HFF-Myc (cell line): ENCODE results near the gene GCK.

Experiments used
- DNase-seq: peaks from one replicate; pipeline ENCODE4 v3.0.0-alpha.2; 2011; ENCODE audit warnings: low read depth; ENCODE audit errors: extremely low read depth
- H3K4me3 ChIP-seq: replicated peaks from 2 replicates; pipeline ENCODE4 v1.5.1; 2011; ENCODE audit warnings: low read depth, mild to moderate bottlenecking, control low read depth, low read length
- TF ChIP-seq, protein P1 (sequence below): IDR thresholded peaks from 2 replicates; pipeline ENCODE4 v1.5.1; 2012; ENCODE audit warnings: mild to moderate bottlenecking, low read depth, low read length, control low read depth; ENCODE audit errors: missing control alignments

The GCK gene

DNA sequence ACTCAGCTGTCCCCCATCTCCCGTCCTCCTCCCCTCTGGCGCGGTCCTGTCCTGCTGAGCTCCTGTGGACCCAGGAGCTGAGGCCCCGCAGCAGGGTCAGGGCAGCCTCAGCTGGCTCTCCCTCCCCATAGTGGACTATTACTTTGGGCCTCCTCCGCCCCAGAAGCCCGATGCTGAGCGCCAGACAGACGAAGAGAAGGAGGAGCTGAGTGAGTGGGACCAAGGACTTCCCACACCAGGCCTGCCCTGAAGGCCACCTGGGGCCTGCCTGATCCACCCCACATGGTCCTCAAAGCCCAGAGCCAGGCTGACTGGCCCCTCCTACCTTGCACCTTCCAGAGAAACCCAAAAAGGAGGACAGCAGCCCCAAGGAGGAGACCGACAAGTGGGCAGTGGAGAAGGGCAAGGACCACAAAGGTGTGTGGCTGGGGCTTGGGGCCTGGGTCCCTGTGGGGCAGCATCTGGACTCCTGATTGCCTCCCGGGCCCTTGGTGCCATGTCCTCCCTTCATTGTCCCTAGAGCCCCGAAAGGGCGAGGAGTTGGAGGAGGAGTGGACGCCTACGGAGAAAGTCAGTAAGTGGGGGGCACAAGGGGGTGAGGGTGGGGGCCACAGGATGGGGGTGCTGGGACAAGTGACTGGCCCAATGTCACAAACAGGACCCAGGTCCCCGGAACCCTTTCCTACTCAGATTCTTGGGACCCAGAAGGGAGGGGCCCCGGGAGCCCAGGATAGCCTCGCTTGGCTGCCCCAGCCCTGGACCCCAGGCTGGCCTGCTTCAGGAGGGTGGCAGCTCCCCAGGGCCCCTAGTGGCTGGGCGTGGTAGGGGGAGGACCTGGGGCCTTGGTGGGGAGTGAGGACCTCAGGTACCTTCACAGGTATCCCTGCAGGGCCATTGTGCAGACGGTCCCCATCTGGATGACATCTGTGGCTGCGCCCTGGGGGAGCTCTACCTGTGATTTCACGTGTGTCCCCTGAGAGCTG is 80.2 kb downstream of the GCK start:
- TF ChIP-seq, protein P1, sequence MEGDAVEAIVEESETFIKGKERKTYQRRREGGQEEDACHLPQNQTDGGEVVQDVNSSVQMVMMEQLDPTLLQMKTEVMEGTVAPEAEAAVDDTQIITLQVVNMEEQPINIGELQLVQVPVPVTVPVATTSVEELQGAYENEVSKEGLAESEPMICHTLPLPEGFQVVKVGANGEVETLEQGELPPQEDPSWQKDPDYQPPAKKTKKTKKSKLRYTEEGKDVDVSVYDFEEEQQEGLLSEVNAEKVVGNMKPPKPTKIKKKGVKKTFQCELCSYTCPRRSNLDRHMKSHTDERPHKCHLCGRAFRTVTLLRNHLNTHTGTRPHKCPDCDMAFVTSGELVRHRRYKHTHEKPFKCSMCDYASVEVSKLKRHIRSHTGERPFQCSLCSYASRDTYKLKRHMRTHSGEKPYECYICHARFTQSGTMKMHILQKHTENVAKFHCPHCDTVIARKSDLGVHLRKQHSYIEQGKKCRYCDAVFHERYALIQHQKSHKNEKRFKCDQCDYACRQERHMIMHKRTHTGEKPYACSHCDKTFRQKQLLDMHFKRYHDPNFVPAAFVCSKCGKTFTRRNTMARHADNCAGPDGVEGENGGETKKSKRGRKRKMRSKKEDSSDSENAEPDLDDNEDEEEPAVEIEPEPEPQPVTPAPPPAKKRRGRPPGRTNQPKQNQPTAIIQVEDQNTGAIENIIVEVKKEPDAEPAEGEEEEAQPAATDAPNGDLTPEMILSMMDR = no peak
- no peak for DNase-seq
- H3K4me3 ChIP-seq = no peak overlapping the region

DNA sequence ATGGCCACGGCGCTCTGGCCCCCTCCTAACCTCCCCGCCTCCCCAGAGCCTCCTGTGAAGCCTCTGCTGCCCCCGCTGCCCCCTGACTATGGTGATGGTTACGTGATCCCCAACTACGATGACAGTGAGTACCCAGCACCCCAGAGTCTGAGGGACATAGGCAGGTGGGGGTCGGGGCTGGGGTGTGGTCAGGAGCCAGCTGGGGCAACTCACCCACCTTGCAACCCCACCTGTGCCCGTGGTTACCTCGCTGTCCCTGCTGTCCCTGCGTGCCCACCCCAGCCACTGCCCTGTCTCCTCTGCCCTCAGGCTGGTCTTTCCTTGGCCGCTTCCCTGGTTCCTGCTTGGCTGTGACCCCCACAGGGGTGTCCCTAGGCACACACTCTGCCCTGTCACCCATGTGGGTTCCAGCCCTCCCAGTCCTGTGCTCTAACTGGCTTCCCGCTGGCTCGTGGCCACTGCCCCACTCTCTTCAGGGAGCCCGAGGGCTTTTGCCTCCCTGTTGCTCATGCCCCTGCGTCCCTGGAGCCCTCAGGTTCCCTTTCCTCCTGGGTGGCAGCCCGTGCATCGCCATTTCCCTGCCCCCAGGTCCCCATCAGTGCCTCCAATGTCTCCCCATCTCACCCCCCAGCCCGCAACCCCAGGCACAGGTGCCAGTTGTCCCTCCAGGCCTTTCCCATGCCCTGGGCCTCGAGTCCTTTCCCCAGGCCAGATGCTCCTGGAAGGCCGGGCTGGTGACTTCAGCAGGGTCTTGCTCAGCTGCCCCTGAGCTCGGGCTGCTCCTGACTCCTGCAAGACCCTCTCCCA is 81.1 kb downstream of the GCK start:
- H3K4me3 ChIP-seq = no peak overlapping the region
- TF ChIP-seq, protein P1 = no peak
- no peak for DNase-seq

DNA sequence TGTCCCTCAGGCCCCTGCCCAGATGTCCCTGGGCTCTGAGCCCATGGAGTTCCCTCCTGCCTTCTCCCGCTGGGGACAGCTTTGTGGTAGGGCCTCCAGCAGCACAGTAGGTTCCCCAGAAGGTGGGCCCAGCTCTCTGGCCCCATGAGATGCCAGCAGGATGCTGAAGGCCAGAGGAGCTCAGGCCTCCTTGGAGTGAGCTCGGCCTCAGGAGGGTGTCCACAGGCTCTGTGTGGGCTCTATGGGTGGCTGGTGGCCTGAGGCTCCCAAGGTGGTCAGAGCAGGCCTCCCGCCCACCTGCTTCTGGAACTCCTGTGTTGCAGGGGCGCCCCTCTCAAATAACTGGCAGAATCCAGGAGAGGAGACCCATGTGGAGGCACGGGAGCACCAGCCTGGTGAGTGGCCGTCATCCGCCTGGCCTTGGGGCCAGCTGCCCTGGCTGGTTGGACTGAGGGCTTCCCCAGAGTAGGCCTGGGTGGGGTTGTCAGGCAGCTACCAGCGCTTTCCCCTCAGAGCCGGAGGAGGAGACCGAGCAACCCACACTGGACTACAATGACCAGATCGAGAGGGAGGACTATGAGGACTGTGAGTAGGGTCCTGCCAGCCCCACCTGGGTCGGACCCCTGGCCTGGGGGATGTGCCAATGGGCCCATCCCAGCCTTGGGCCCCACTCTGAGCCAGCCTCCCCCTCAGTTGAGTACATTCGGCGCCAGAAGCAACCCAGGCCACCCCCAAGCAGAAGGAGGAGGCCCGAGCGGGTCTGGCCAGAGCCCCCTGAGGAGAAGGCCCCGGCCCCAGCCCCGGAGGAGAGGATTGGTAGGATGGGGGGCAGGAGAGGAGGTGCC is 81.9 kb downstream of the GCK start:
- H3K4me3 ChIP-seq = peak overlapping the region; percentile 55; the same call in 1 of the 2 replicates
- DNase-seq = no peak
- TF ChIP-seq, protein P1 = no peak

DNA sequence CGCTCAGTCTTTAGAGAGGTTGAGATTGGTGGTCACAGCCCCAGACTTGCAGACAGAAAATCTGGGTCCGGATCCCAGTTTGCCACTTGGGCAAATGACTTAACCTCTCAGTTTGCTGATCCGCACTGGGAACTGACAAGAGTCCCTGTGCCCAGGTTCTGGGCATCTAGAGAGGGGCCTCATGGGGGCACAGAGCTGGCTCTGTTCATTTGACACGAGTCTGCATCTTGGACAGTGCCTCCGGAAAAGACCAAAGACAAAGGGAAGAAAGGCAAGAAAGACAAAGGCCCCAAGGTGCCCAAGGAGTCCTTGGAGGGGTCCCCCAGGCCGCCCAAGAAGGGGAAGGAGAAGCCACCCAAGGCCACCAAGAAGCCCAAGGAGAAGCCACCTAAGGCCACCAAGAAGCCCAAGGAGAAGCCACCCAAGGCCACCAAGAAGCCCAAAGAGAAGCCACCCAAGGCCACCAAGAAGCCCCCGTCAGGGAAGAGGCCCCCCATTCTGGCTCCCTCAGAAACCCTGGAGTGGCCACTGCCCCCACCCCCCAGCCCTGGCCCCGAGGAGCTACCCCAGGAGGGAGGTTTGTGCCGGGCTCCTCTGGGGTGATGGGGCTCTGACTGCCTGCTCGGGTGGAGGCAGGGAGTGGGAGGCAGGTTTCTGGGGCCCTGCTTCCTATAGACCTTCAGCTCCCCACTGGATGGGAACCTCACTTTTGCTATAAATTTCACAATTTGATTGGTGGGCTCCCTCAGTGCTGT is 82.8 kb downstream of the GCK start:
- DNase-seq = no peak
- peak overlapping the region; percentile 55 for H3K4me3 ChIP-seq
- TF ChIP-seq, protein P1 = no peak

DNA sequence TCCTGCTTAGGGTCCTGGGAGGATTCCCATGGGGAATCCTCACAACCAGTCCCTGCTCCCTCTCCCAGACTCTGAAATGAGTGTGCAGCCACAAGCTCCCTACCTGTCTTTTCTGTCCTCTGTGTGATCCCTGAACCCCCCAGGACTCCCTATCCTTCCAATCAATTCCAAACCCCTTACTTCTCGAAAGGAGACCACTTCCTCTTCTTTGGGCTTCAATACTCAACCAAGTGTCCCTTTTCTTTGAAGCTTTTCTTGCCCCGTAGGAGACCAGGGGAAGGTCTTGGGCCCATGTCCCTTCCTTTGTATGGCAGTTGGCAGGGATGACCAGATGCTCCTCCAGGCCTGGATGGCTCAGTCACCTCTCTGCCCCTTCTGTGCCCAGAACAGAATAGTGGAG is 83.4 kb downstream of the GCK start:
- peak overlapping the region; percentile 55 for H3K4me3 ChIP-seq
- TF ChIP-seq, protein P1 = no peak
- DNase-seq = no peak
